ENCODE measurements around the gene RB1.

RB1 gene

GRCh38 chr13:48303359-48304142 is at the start of gene RB1:
Gene RB1 (plus strand): TSS chr13:48303751. CDS start chr13:48303913, 162 bp downstream.
- peak; percentile 71 for DNase-seq

GRCh38 chr13:48253849-48254248 is 49.7 kb upstream of the RB1 start:
- no peak for DNase-seq

DNA sequence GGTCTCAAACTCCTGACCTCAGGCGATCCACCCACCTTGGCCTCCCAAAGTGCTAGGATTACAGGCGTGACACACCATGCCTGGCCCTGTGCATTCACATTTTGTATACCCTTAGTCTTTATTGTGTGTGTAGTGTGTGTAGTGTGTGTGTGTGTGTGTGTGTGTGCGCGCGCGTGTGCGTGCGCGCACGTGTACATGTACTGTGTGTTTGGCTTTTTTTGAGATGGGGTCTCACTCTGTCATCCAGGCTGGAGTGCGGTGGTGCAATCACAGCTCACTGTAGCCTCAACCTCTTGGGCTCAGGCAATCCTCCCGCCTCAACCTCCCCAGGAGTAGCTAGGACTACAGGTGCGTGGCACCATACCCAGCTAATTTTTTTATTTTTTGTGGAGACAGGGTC is 48.5 kb upstream of the RB1 start:
- no peak for DNase-seq

GRCh38 chr13:48255954-48256353 is 47.6 kb upstream of the RB1 start:
- DNase-seq = no peak

DNA sequence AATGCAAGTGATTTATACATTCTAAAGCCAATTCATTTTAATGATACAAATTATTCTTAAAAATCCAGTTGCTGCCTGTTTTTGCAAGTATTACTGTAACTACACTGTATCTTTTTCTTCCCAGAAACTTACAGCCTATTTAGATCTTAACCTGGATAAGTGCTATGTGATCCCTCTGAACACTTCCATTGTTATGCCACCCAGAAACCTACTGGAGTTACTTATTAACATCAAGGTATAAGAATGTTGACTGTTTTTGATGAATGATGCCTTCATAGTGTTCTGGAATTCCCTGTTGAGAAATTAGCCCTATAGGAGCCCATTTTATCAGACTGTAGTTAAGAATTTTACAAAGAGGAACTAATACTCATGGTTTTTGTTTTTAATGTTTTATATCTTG is 45.5 kb upstream of the RB1 start:
- DNase-seq = no peak

- no peak for DNase-seq
These were observed 45.1 kb upstream of the RB1 start for GRCh38 chr13:48258430-48258829.

GRCh38 chr13:48260970-48261369 is 42.6 kb upstream of the RB1 start:
- no peak for DNase-seq

DNA sequence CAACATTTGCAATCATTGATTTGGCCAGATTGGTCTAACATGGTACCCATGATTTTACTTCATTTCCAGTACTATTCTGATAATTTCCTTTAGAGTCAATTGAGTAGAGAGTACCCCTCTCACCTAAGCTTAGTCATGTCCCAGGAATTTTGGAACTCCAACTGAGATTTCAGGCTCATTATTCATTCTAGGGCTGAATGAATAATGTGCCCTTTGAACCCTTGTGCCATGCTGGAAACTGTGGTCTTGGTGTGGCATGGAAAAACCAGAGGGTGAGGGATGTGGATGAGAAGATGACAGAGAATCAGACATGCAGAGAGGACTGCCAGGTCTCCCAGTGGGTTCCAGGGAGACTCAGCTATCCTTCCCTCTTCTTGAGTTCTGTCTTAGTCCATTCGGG is 40.4 kb upstream of the RB1 start:
- DNase-seq = no peak

DNA sequence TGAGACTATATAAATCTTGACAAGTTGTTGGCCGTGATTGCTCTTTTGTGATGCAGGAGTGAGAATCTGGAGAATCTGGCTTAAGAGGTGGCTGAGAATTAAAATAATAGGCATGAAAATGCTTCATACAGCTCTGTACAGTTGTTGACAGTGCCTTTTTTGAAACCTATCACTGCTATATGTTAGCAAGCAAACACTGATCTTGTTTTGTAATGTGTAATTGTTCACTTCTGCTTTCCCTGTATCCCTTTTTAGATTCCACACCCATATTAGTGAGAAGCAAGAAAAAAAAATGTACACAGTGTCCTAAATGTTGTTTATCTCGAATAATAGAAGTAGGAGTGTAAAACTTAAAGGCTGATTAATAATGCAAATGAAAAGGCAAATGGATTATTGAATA is 39.5 kb upstream of the RB1 start:
- DNase-seq = no peak

DNA sequence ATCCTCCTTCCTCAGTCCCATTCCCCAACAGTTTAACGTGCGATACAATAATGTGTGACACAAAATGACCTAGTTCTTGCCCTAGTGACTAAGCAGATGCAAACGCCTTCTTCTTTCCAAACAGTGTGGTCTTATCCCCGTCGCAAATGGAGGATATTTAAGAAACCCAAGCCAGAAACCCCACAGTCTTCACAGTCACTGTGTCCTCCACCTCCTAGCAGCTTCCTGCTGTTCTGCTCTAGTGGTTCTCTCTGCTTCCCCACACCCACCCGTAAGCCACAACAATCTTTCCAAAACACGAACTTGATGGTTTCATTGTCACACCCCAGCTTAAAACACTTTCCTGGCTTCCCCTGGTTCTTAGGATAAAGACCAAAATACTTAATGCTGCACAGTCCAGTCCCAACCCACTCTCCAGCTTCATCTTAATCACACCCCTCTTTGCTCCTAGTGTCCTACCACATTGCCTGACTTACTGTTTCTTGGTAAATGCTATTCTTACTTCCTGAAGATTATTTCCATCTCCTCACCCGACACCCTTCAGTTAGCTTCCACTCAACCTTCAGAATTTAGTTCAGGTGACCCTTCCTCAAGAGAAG is 38.2 kb upstream of the RB1 start:
- no peak for DNase-seq

DNA sequence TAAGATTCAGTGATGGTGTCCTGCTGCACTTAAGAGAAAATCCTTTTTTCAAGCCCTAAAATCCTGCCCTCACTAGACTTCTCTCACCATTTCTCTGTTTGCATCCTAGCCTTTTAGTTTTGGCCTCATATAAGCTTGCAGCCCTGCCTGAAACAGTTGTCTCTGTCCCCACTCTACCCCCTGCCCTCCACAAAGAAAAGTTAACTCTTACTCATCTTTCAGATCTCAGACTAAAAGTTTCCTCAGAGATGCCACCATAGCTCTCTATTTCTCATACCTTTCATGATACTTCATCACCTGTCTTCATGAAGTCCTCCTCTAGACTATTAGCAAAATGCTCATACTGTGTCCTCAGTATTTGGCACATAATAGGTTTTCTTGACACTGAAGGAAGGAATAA is 37.4 kb upstream of the RB1 start:
- no peak for DNase-seq

- no peak for DNase-seq
These were observed 36.6 kb upstream of the RB1 start for GRCh38 chr13:48266701-48267639.

DNA sequence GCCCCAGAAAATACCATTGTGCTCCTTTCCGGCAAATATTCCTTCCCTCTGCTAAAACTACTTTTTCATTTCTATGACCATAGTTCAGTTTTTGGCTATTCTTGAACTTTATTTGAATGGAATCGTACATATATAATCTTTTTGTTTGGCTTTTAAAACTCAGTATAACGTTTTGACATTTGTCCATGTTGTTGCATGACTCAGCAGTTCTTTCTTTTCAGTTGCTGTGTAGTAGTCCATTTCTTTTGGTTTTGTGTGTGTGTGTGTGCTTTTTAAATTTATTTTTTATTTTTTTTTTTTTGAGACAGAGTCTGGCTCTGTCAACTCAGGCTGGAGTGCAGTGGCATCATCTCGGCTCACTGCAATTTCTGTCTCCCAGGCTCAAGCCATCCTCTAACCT is 35.5 kb upstream of the RB1 start:
- DNase-seq = no peak

- no peak for DNase-seq
These were observed 30.2 kb upstream of the RB1 start for GRCh38 chr13:48273346-48273745.

DNA sequence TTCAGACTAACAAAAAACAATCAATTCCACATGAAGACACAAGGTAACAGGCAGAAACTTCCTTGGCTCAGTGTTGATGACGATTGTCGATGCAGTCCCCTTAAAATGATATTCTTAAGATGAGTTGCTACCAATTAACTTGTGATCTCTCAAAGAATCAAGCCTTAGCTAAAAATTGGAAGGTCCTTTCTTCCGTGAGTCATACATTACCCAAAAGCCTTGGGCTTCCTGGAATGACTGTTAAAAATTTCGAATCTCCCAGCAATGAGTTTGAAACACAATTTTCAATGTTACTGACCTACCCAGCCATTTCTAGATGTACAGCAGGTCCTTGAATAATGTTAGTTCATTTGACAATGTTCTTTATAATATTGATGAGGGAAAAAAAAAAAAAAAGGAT is 28.0 kb upstream of the RB1 start:
- DNase-seq = no peak

- no peak for DNase-seq
These were observed 24.7 kb upstream of the RB1 start for GRCh38 chr13:48278806-48279205.

DNA sequence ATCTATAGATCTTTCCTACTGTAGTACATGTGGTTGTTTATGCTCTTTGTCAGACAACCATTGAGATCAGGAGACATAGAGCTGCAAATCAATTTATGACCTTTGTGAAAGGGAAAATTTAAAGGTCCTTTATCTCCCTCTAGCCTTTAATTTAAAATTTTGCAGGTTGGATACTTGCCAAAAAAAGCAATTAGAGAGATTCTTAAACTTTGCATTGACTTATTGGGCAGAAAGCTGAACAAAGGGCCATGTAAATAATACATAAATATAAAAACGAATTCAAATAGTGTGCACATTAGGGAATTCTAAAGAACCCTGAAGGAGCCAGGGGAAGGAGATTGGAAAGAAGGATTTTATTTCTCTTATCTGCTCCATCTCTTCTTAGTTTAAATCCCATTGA is 22.0 kb upstream of the RB1 start:
- DNase-seq = no peak

DNA sequence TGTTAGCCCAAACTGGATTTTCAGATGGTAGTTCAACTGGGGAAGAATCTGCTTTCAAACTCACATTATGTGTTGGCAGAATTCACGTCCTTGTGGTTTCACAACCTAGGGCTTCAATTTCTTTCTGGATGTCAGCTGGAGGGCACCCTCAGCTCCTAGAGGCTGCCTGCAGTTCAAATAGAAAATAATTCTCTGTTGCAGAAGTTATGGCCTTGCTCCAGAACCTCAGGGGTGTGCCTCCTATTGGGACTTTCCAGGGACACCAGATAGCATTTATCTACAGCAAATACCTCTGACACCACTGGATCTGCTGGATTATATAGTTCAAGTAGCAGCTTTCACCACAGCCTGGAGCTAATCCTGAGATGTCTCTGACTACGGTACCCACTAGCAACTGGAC is 11.8 kb upstream of the RB1 start:
- DNase-seq = no peak

DNA sequence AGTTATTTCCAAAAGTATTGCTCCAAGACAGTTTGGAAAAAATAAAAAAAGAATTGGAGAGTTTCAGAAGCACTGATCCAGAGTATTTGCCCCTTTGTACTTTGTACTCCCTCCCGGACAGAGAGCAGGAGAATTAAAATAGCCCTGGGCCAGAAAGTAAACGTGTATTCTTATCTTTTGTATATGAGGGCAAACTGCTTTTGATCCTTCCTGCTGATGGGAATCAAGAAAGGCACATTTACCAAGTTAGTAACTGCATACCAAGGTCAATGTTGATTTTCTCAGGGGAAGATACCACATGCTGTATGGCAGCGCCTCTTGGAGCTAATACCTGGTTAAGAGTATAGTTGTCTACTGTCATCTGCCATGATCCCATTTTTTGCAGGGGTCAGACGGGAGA is 10.9 kb upstream of the RB1 start:
- no peak for DNase-seq

DNA sequence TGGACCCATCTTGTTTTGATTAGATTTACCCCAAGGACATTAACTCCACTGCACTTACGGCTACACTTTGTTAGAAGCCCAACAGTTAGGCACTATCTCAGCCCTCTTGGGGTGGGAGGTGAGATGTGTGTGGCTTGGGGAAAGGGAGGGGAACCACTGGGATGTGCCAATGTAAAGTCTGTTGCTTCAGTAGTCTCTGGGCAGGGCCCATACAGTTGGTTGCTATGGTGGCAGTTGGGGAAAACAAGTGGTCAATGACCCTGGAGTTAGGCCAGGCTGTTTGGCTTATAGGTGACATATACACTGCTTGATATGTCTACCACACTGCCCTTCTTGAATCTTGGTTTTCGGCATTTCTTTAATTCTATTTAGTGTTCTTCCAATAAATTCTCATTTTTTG is 8.9 kb upstream of the RB1 start:
- no peak for DNase-seq

DNA sequence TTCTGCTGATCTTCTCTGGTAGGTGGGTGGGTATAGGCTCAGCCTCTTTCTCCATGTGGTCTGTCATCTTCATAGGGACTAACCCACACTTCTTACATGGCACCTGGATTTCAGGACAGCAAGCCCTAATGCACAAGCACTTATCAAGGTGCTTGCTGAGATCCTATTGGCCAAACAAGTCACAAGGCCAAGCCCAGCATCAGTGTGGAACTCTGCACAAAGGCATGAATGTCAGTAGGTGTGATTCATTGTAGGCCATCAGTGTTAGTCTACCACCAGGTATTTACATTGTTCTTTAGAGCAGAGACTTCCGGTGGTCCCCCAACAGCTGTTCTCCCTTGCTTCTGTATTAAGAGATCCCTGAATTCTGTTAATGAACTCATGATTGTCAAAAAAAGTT is 8.3 kb upstream of the RB1 start:
- DNase-seq = no peak

DNA sequence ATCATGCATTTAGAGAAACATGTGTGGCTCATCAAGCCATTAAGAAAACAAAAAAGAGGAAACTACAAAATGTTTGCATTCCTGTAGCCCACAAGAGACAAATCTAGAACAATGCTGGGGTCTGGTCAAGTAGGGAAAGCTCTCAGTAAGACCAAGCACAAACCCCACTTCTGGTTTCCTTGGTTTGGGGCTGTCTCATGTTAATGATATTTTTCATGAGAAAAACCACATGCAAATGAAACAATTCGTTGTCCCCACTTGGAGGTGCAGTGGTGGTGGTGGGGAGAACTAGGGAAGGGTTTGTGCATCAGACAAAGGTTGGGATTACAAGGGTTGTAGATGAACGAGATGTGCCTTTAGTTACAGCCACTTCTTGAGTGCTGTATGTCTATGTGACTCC is 7.0 kb upstream of the RB1 start:
- DNase-seq = no peak

DNA sequence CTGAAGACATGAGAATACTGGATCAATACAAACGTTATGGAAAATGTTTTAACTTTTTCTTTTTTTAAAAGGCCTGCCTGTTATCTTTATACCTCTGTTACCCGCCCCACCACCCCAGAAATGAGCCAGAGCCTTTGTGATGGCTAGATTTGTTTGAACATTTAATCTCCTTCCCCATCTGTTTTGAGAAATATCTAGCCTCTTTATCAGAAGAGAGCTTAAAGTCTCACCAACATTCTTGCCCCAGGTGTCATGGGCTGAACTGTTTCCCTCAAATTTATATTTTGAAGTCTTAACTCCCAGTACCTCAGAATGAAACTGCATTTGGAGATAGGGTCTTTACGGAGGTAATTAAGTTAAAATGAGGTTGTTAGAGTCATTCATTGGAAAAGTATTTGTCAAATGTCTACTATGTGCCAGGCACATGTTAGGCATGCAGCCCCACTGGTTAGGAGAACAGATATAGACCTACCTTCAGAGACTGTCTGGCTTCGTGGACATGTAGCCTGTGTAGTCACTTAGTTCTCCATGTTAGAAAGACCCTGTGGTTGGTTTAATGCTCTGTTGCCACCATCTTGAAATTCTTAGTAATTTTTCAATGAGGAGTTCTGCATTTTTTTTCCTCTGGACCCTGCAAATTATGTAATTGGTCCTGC is 6.3 kb upstream of the RB1 start:
- DNase-seq = no peak

Data from NCI-H1105 treated with DMSO at 0.1 percent for 48 hours (cell line).